HepG2 (cell line): Measurements from ENCODE around the gene HELZ. TPM values are rescaled to one million over a fixed set of nuclear protein-coding genes. Genes with fewer than 3 reads are reported as not detected.

Source experiments
- FOXO1 ChIP-seq: sonication (generic); formaldehyde crosslinking; IDR thresholded peaks from 2 replicates; pipeline ENCODE4 v1.4.0; 2020; ENCODE audit warnings: missing genetic modification reagents
- HBP1 ChIP-seq: IDR thresholded peaks from 2 replicates; pipeline ENCODE4 v1.6.1; 2016; ENCODE audit warnings: low read depth, control low read depth
- HES4 ChIP-seq: sonication (generic); formaldehyde crosslinking; IDR thresholded peaks from 2 replicates; pipeline ENCODE4 v1.9.0; 2021; ENCODE audit warnings: mild to moderate bottlenecking, missing genetic modification reagents, borderline replicate concordance
- LCORL ChIP-seq, 2 experiments: fragments of 450-650 bp in 1 of 2; sonication (generic) in 1 of 2; formaldehyde crosslinking in 1 of 2; IDR thresholded peaks; 2 replicates each; pipeline versions ENCODE4 v1.5.0 to v1.6.1; 2017 to 2020; ENCODE audit warnings: antibody characterized with exemption in 1 of 2, missing genetic modification reagents in 1 of 2
- MAF1 ChIP-seq: sonication (generic); formaldehyde crosslinking; IDR thresholded peaks from 2 replicates; pipeline ENCODE4 v1.5.0; 2020; ENCODE audit warnings: missing genetic modification reagents, borderline replicate concordance
- MTF1 ChIP-seq: sonication (generic); formaldehyde crosslinking; IDR thresholded peaks from 2 replicates; pipeline ENCODE4 v1.5.0; 2020; ENCODE audit warnings: missing genetic modification reagents
- NCOA5 ChIP-seq: sonication (generic); formaldehyde crosslinking; IDR thresholded peaks from 2 replicates; pipeline ENCODE4 v1.4.0; 2020; ENCODE audit warnings: missing genetic modification reagents
- NKX3-1 ChIP-seq: sonication (generic); formaldehyde crosslinking; IDR thresholded peaks from 2 replicates; pipeline ENCODE4 v1.5.0; 2020; ENCODE audit warnings: missing genetic modification reagents
- PRDM15 ChIP-seq: sonication (generic); formaldehyde crosslinking; IDR thresholded peaks from 2 replicates; pipeline ENCODE4 v1.4.0; 2020; ENCODE audit warnings: missing genetic modification reagents
- TAF1 ChIP-seq: sonication (generic); formaldehyde crosslinking; IDR thresholded peaks from 2 replicates; pipeline ENCODE4 v1.4.0; 2020; ENCODE audit warnings: missing genetic modification reagents
- TERF1 ChIP-seq: sonication (generic); formaldehyde crosslinking; IDR thresholded peaks from 2 replicates; pipeline ENCODE4 v1.8.0; 2022; ENCODE audit warnings: mild to moderate bottlenecking, missing genetic modification reagents, moderate library complexity
- TMF1 ChIP-seq: sonication (generic); formaldehyde crosslinking; IDR thresholded peaks from 2 replicates; pipeline ENCODE4 v1.8.1; 2022; ENCODE audit warnings: low read depth, missing genetic modification reagents
- ZBTB38 ChIP-seq: sonication (generic); formaldehyde crosslinking; IDR thresholded peaks from 2 replicates; pipeline ENCODE4 v1.5.1; 2020; ENCODE audit warnings: mild to moderate bottlenecking, missing genetic modification reagents
- ZFP91 ChIP-seq: sonication (generic); formaldehyde crosslinking; IDR thresholded peaks from 2 replicates; pipeline ENCODE4 v1.9.0; 2022; ENCODE audit warnings: missing genetic modification reagents, mild to moderate bottlenecking, borderline replicate concordance
- ZNF143 ChIP-seq: sonication (generic); formaldehyde crosslinking; IDR thresholded peaks from 2 replicates; pipeline ENCODE4 v1.4.0; 2020; ENCODE audit warnings: missing genetic modification reagents
- ZNF296 ChIP-seq: sonication (generic); formaldehyde crosslinking; conservative IDR thresholded peaks from 2 replicates; pipeline ENCODE4 v1.5.0; 2020; ENCODE audit warnings: mild to moderate bottlenecking, missing genetic modification reagents
- ZNF354B ChIP-seq: sonication (generic); formaldehyde crosslinking; IDR thresholded peaks from 2 replicates; pipeline ENCODE4 v1.8.0; 2022; ENCODE audit warnings: mild to moderate bottlenecking, missing genetic modification reagents
- ZNF460 ChIP-seq: sonication (generic); formaldehyde crosslinking; IDR thresholded peaks from 2 replicates; pipeline ENCODE4 v1.5.1; 2020; ENCODE audit warnings: missing genetic modification reagents, mild to moderate bottlenecking, borderline replicate concordance
- ZNF7 ChIP-seq: IDR thresholded peaks from 2 replicates; pipeline ENCODE4 v1.6.1; 2016; ENCODE audit warnings: missing biosample characterization, missing genetic modification reagents
- ZNF713 ChIP-seq: sonication (generic); formaldehyde crosslinking; IDR thresholded peaks from 2 replicates; pipeline ENCODE4 v1.4.0; 2020; ENCODE audit warnings: mild to moderate bottlenecking, missing genetic modification reagents
- ZNF850 ChIP-seq: sonication (generic); formaldehyde crosslinking; conservative IDR thresholded peaks from 2 replicates; pipeline ENCODE4 v1.9.0; 2021; ENCODE audit warnings: mild to moderate bottlenecking, missing genetic modification reagents
- ZSCAN31 ChIP-seq: sonication (generic); formaldehyde crosslinking; IDR thresholded peaks from 2 replicates; pipeline ENCODE4 v1.5.0; 2020; ENCODE audit warnings: low read depth, mild to moderate bottlenecking, missing genetic modification reagents
- polyA plus RNA-seq, 8 experiments: library from polyadenylated mRNA; depleted of rRNA in 3 of 8; stranded (reverse) in 7 of 8; unstranded in 1 of 8; fragments of >200 nt; fragmentation: Illumina TruSeq in 4 of 8; extraction: Trizol in 4 of 8; gene quantifications; 2 replicates each; pipeline versions ENCODE4 v1.2.1 to v1.2.3, GENCODE V29; 2011 to 2016; ENCODE audit warnings: low read depth in 4 of 8, missing spikeins in 1 of 8, mixed read lengths in 1 of 8; ENCODE audit not compliant: insufficient read depth in 1 of 8
- total RNA-seq, 5 experiments: library from RNA; depleted of rRNA; stranded (reverse); fragments of >200 nt; fragmentation: Illumina TruSeq; extraction: Trizol; gene quantifications; 2 replicates each; pipeline ENCODE4 v1.2.3, GENCODE V29; 2016; ENCODE audit warnings: low read depth in 1 of 5

HELZ gene
- total and polyA plus RNA-seq, 2 of the 13 experiments (the other 11 are each of a cell fraction or from before 2014, with no cell fraction given) = 35.3 to 52.4 TPM

GRCh38 chr17:67247416-67247900, 2.5 kb upstream of the HELZ start (continued):
- TF ChIP-seq MAF1 (CRISPR knock-in tag) = no peak
- no peak for TF ChIP-seq HES4 (CRISPR knock-in tag)
- no peak for TF ChIP-seq ZNF850
- no peak; the same call in 1 of the 2 replicates for TF ChIP-seq ZNF713 (CRISPR knock-in tag)
- TF ChIP-seq ZNF354B = no peak
- no peak for TF ChIP-seq MTF1 (CRISPR knock-in tag)
- no peak for TF ChIP-seq ZNF460 (CRISPR knock-in tag)
- peak; percentile 62; the same call in 1 of the 2 replicates for TF ChIP-seq ZBTB38
- no peak for TF ChIP-seq FOXO1 (CRISPR knock-in tag)
- TF ChIP-seq ZNF296 (CRISPR knock-in tag) = no peak
- TF ChIP-seq ZFP91 (CRISPR knock-in tag) = peak; percentile 61
- TF ChIP-seq HBP1 (CRISPR knock-in tag) = peak; percentile 16; the same call in 1 of the 2 replicates
- TF ChIP-seq TERF1 (CRISPR knock-in tag) = no peak
- no peak for TF ChIP-seq TMF1 (CRISPR knock-in tag)
- no peak for TF ChIP-seq NCOA5 (CRISPR knock-in tag)
- TF ChIP-seq ZNF7 (CRISPR knock-in tag) = no peak
- TF ChIP-seq TAF1 (CRISPR knock-in tag) = no peak
- TF ChIP-seq ZSCAN31 = no peak
- TF ChIP-seq LCORL (IDR thresholded peaks at IDR 0.05) = no peak
- no peak for TF ChIP-seq LCORL (CRISPR knock-in tag; IDR thresholded peaks at IDR 0.05)
- no peak for TF ChIP-seq NKX3-1 (CRISPR knock-in tag)
- TF ChIP-seq PRDM15 = no peak
- TF ChIP-seq ZNF143 = 0 out of 2 replicates have a peak, but pooled peaks have one; percentile 12
